ENCODE data around the gene CDK13. TPM values are rescaled to one million over a fixed set of nuclear protein-coding genes. Genes with fewer than 3 reads are reported as not detected.

Gene CDK13
- polyA plus RNA-seq, 2 of the 4 experiments (the other 2 are of a cell fraction): 18.2 to 39.6 TPM

GRCh38 chr7:40133561-40134427, 183.7 kb downstream of the CDK13 start:
- ATAC-seq (peak; percentile 82 to 85; a peak in 5 of 6 replicates), DNase-seq (ENCODE audit: low read depth in 1 of 2, low spot score in 1 of 2) (peak in 1 of 2 experiments; percentile 36), FAIRE-seq (no peak)
- Histone ChIP-seq H3K4me1 (peaks cover 13% of the 10 kb centered on the region; the same call in 2 of the 3 replicates), H3K27ac (peak overlapping the region; percentile 83 to 91), H3K4me3 (peak overlapping the region; percentile 94), H3K9me3 (no peaks in the 10 kb centered on the region), H3K4me2 (peak overlapping the region; percentile 95)
- under 1% methylated on average over 32 of the region's 36 CpGs for WGBS (ENCODE audit: missing lambda C conversion rate)
- ChIA-PET CTCF (interaction anchor here (0.6 to 3.1 kb wide), 20 partner anchors 9 to 555 kb away, joined by 3 to 12 read pairs (median 5); no protein-coding TSS in a partner anchor), POLR2A (interaction anchor here (0.6 to 1.2 kb wide), 5 partner anchors 16 to 511 kb away, joined by 3 to 6 read pairs (median 3); partner anchors contain the start of gene RALA)
- TF ChIP-seq ATOH8 (CRISPR knock-in tag; IDR thresholded peaks at IDR 0.05; ENCODE audit: low read depth) (no peak), POLR2A (IDR thresholded peaks at IDR 0.05; ENCODE audit: low read length) (no peak), MYC (IDR thresholded peaks at IDR 0.05; ENCODE audit: borderline replicate concordance, low read length) (no peak), ELK1 (IDR thresholded peaks at IDR 0.05; ENCODE audit: low read depth, low read length) (no peak), RCOR1 (IDR thresholded peaks at IDR 0.05; ENCODE audit: low read depth, low read length) (no peak), CHD2 (IDR thresholded peaks at IDR 0.05; ENCODE audit: low read length, partially characterized antibody) (no peak), CEBPB (IDR thresholded peaks at IDR 0.05) (no peak)

GRCh38 chr7:40134428-40135316, 184.6 kb downstream of the CDK13 start, which contains the start of the genes MPLKIP and SUGCT:
Gene MPLKIP, minus strand, starts transcription at chr7:40134622. Its CDS starts 55 bp downstream, at chr7:40134567.
Gene SUGCT, plus strand, starts transcription at chr7:40135005.
- no peak for FAIRE-seq
- POLR2A ChIA-PET: interaction anchor here (0.8 to 1.3 kb wide), 4 partner anchors 17 to 1571 kb away, joined by 3 to 6 read pairs (median 3); no protein-coding TSS in a partner anchor
- TF ChIP-seq GATA3 (IDR thresholded peaks at IDR 0.05; ENCODE audit: borderline replicate concordance) (no peak), ELK1 (IDR thresholded peaks at IDR 0.05; ENCODE audit: low read depth, low read length) (no peak), ZSCAN20 (CRISPR knock-in tag; IDR thresholded peaks at IDR 0.05) (no peak), MAX (IDR thresholded peaks at IDR 0.05) (peak; percentile 93), KDM1A (IDR thresholded peaks at IDR 0.05; ENCODE audit: low read depth) (no peak), NR3C1 (IDR thresholded peaks at IDR 0.05) (no peak), EHF (CRISPR knock-in tag; IDR thresholded peaks at IDR 0.05) (no peak), FOXS1 (CRISPR knock-in tag; IDR thresholded peaks at IDR 0.05) (no peak), HEYL (CRISPR knock-in tag; IDR thresholded peaks at IDR 0.05) (no peak), RFX5 (IDR thresholded peaks at IDR 0.05) (peak; percentile 62; the same call in 1 of the 2 replicates), ZFP36 (IDR thresholded peaks at IDR 0.05; ENCODE audit: borderline replicate concordance, partially characterized antibody) (no peak), REST (IDR thresholded peaks at IDR 0.05) (peak; percentile 38; the same call in 1 of the 2 replicates), MAZ (IDR thresholded peaks at IDR 0.05; ENCODE audit: borderline replicate concordance, low read depth, low read length) (peak; percentile 97), HMGXB4 (CRISPR knock-in tag; IDR thresholded peaks at IDR 0.05; ENCODE audit: borderline replicate concordance) (peak; percentile 80; the same call in 1 of the 2 replicates), JUN (IDR thresholded peaks at IDR 0.05) (peak; percentile 74 to 86; a peak in 3 of 5 replicates), E2F6 (IDR thresholded peaks at IDR 0.05; ENCODE audit: borderline replicate concordance, low read depth) (peak; percentile 94), CBX8 (IDR thresholded peaks at IDR 0.05) (no peak)

More at GRCh38 chr7:40134428-40135316, 184.6 kb downstream of the CDK13 start, which contains the start of the genes MPLKIP and SUGCT:
- Histone ChIP-seq H3K4me3 (peak within 1 kb of the TSS; percentile 94), H3K27ac (peak within 1 kb of the TSS; percentile 83 to 91), H3K9me3 (no peaks in the 10 kb centered on the region), H3K4me1 (peaks cover 13% of the 10 kb centered on the region; the same call in 2 of the 3 replicates), H3K4me2 (peak within 1 kb of the TSS; percentile 95)
- CTCF ChIA-PET: interaction anchor here (0.6 to 3.1 kb wide), 27 partner anchors 9 to 556 kb away, joined by 3 to 12 read pairs (median 4); no protein-coding TSS in a partner anchor
- peak; percentile 91 to 93 for ATAC-seq
- peak; percentile 82 to 90 for DNase-seq (ENCODE audit: low read depth in 1 of 2, low spot score in 1 of 2)
- 1% methylated on average over 32 of the region's 75 CpGs for WGBS (ENCODE audit: missing lambda C conversion rate)

Data from A549 (cell line).